WTC11 (cell line): ENCODE data around the gene LGI4. TPM values are rescaled to one million over a fixed set of nuclear protein-coding genes. Genes with fewer than 3 reads are reported as not detected.

Source experiments
- ATAC-seq: fragments of 200-7000 bp; cut with Tn5 transposase; 2 replicates; pipeline ENCODE4 v1.10.0; 2021; ENCODE audit warnings: mild to moderate bottlenecking, moderate library complexity
- CTCF ChIA-PET: fragments of 300-600 bp; sonication (Branson Sonifier 250); formaldehyde crosslinking; loops from one replicate; lab custom pipeline; 2021; ENCODE audit warnings: antibody characterized with exemption; lab: Charles Lee
- POLR2A ChIA-PET: fragments of 350-600 bp; sonication (Branson Sonifier 250); formaldehyde crosslinking; loops from one replicate; lab custom pipeline; 2021; ENCODE audit warnings: antibody characterized with exemption; lab: Charles Lee
- DNase-seq: peaks from one replicate; pipeline ENCODE4 v3.0.0; 2021; ENCODE audit warnings: low spot score
- H3K27ac Mint-ChIP-seq: 2 replicates; pipeline ENCODE4 v1.8.0; 2021; ENCODE audit warnings: mixed read lengths
- H3K27me3 Mint-ChIP-seq: 2 replicates; pipeline ENCODE4 v1.8.0; 2021; ENCODE audit warnings: low read depth, mild to moderate bottlenecking, moderate library complexity, mixed read lengths
- H3K36me3 Mint-ChIP-seq: 2 replicates; pipeline ENCODE4 v1.8.0; 2021; ENCODE audit warnings: mixed read lengths
- H3K4me1 Mint-ChIP-seq: 2 replicates; pipeline ENCODE4 v1.8.0; 2022; ENCODE audit warnings: mixed read lengths
- H3K4me3 Mint-ChIP-seq: 2 replicates; pipeline ENCODE4 v1.8.0; 2021; ENCODE audit warnings: mild to moderate bottlenecking, moderate library complexity, mixed read lengths
- H3K9me3 Mint-ChIP-seq: 2 replicates; pipeline ENCODE4 v1.8.0; 2021; ENCODE audit warnings: mixed read lengths
- E2F5 ChIP-seq: sonication (generic); formaldehyde crosslinking; IDR thresholded peaks from 2 replicates; pipeline ENCODE4 v1.8.1; 2022; ENCODE audit warnings: mild to moderate bottlenecking, moderate library complexity, missing genetic modification reagents
- ERG ChIP-seq: fragments of 250-450 bp; sonication (Bioruptor Pico); IDR thresholded peaks from 2 replicates; pipeline ENCODE4 v1.8.0; 2021; ENCODE audit warnings: mild to moderate bottlenecking
- MXD4 ChIP-seq: fragments of 250-450 bp; sonication (Bioruptor Pico); IDR thresholded peaks from 2 replicates; pipeline ENCODE4 v1.8.0; 2021; ENCODE audit warnings: mild to moderate bottlenecking, moderate library complexity, borderline replicate concordance
- MYBL2 ChIP-seq: sonication (generic); formaldehyde crosslinking; IDR thresholded peaks from 2 replicates; pipeline ENCODE4 v1.8.1; 2023; ENCODE audit warnings: mild to moderate bottlenecking, moderate library complexity, missing genetic modification reagents
- NFATC4 ChIP-seq: fragments of 250-450 bp; sonication (Bioruptor Pico); IDR thresholded peaks from 2 replicates; pipeline ENCODE4 v1.9.0; 2021; ENCODE audit warnings: mild to moderate bottlenecking
- PRDM15 ChIP-seq: sonication (generic); formaldehyde crosslinking; IDR thresholded peaks from 2 replicates; pipeline ENCODE4 v1.8.0; 2022; ENCODE audit warnings: missing genetic modification reagents
- PRRX2 ChIP-seq: fragments of 250-450 bp; sonication (Bioruptor Pico); IDR thresholded peaks from 2 replicates; pipeline ENCODE4 v1.8.0; 2021; ENCODE audit warnings: mild to moderate bottlenecking
- SP1 ChIP-seq: sonication (generic); formaldehyde crosslinking; conservative IDR thresholded peaks from 2 replicates; pipeline ENCODE4 v1.8.1; 2022; ENCODE audit warnings: missing genetic modification reagents
- STAT6 ChIP-seq: sonication (generic); formaldehyde crosslinking; conservative IDR thresholded peaks from 2 replicates; pipeline ENCODE4 v1.8.1; 2023; ENCODE audit warnings: mild to moderate bottlenecking, low read depth, missing genetic modification reagents, moderate library complexity
- ZBTB21 ChIP-seq: sonication (generic); formaldehyde crosslinking; IDR thresholded peaks from 2 replicates; pipeline ENCODE4 v1.8.1; 2023; ENCODE audit warnings: mild to moderate bottlenecking, missing genetic modification reagents, borderline replicate concordance
- ZNF219 ChIP-seq: sonication (generic); formaldehyde crosslinking; IDR thresholded peaks from 2 replicates; pipeline ENCODE4 v1.8.0; 2023; ENCODE audit warnings: missing genetic modification reagents, mild to moderate bottlenecking, borderline replicate concordance
- ZSCAN18 ChIP-seq: fragments of 250-450 bp; sonication (Bioruptor Pico); IDR thresholded peaks from 2 replicates; pipeline ENCODE4 v2.1.2; 2022; ENCODE audit warnings: mild to moderate bottlenecking, moderate library complexity
- total RNA-seq: library from RNA; stranded (reverse); gene quantifications from 3 replicates; pipeline ENCODE4 v1.2.3, GENCODE V29; 2021

Gene LGI4
- total RNA-seq, 1 experiment from 2014 or later: 14.2 TPM

GRCh38 chr19:35138305-35138892 lies 3.5 kb upstream of the LGI4 start, which contains the start of gene FXYD1:
Gene FXYD1 (plus strand): TSS chr19:35138824. CDS start chr19:35140080, 1,256 bp downstream.
- no peaks in the 10 kb centered on the region for H3K9me3 Mint-ChIP-seq
- peak within 1 kb of the TSS; percentile 68; the same call in 1 of the 2 replicates for H3K27ac Mint-ChIP-seq

GRCh38 chr19:35136977-35137702 lies 2.3 kb upstream of the LGI4 start:
- DNase-seq: no peak
- Mint-ChIP-seq H3K4me3 (no peak overlapping the region), H3K9me3 (peaks cover 12% of the 10 kb centered on the region), H3K27ac (no peak overlapping the region), H3K4me1 (peaks cover 36% of the 10 kb centered on the region), H3K27me3 (peaks cover 15% of the 10 kb centered on the region), H3K36me3 (peaks cover 4% of the 10 kb centered on the region; the same call in 1 of the 2 replicates)
- no peak for ATAC-seq
- ChIA-PET CTCF (interaction anchor here (1.0 to 5.2 kb wide), 6 partner anchors 16 to 88 kb away, joined by 3 to 72 read pairs (median 22); partner anchors contain the start of genes FXYD3 and FXYD5), POLR2A (no interaction called here)
- TF ChIP-seq STAT6 (CRISPR knock-in tag): no peak
- TF ChIP-seq SP1: no peak
- TF ChIP-seq ZSCAN18 (CRISPR knock-in tag): no peak
- no peak for TF ChIP-seq PRDM15 (CRISPR knock-in tag)
- TF ChIP-seq MXD4: no peak
- TF ChIP-seq PRRX2 (CRISPR knock-in tag): no peak
- no peak for TF ChIP-seq NFATC4 (CRISPR knock-in tag)
- TF ChIP-seq, all 79 proteins: peak for 0

More at GRCh38 chr19:35138305-35138892, 3.5 kb upstream of the LGI4 start, which contains the start of gene FXYD1:
- no peak for ATAC-seq
- no peak for TF ChIP-seq MYBL2
- no peak for TF ChIP-seq ERG (CRISPR knock-in tag)
- no peak for TF ChIP-seq ZSCAN18 (CRISPR knock-in tag)
- no peak for TF ChIP-seq E2F5 (CRISPR knock-in tag)
- TF ChIP-seq ZNF219 (CRISPR knock-in tag): no peak
- TF ChIP-seq ZBTB21: no peak
- no peak within 1 kb of the TSS for H3K4me3 Mint-ChIP-seq
- H3K4me1 Mint-ChIP-seq: peaks cover 37% of the 10 kb centered on the region
- no peak for DNase-seq
- ChIA-PET CTCF (interaction anchor here (1.1 to 5.2 kb wide), 3 partner anchors 12 to 82 kb away, joined by 4 to 72 read pairs (median 20); no protein-coding TSS in a partner anchor), POLR2A (no interaction called here)
- peaks cover 18% of the 10 kb centered on the region for H3K27me3 Mint-ChIP-seq
- H3K36me3 Mint-ChIP-seq: no peaks in the 10 kb centered on the region
